WTC11 (cell line): ENCODE results near the gene CRBN. TPM values are rescaled to one million over a fixed set of nuclear protein-coding genes. Genes with fewer than 3 reads are reported as not detected.

Experiments
- ATAC-seq: fragments of 200-7000 bp; cut with Tn5 transposase; 2 replicates; pipeline ENCODE4 v1.10.0; 2021; ENCODE audit warnings: mild to moderate bottlenecking, moderate library complexity
- CTCF ChIA-PET: fragments of 300-600 bp; sonication (Branson Sonifier 250); formaldehyde crosslinking; loops from one replicate; lab custom pipeline; 2021; ENCODE audit warnings: antibody characterized with exemption; lab: Charles Lee
- POLR2A ChIA-PET: fragments of 350-600 bp; sonication (Branson Sonifier 250); formaldehyde crosslinking; loops from one replicate; lab custom pipeline; 2021; ENCODE audit warnings: antibody characterized with exemption; lab: Charles Lee
- DNase-seq: peaks from one replicate; pipeline ENCODE4 v3.0.0; 2021; ENCODE audit warnings: low spot score
- H3K27ac Mint-ChIP-seq: 2 replicates; pipeline ENCODE4 v1.8.0; 2021; ENCODE audit warnings: mixed read lengths
- H3K27me3 Mint-ChIP-seq: 2 replicates; pipeline ENCODE4 v1.8.0; 2021; ENCODE audit warnings: low read depth, mild to moderate bottlenecking, moderate library complexity, mixed read lengths
- H3K36me3 Mint-ChIP-seq: 2 replicates; pipeline ENCODE4 v1.8.0; 2021; ENCODE audit warnings: mixed read lengths
- H3K4me1 Mint-ChIP-seq: 2 replicates; pipeline ENCODE4 v1.8.0; 2022; ENCODE audit warnings: mixed read lengths
- H3K4me3 Mint-ChIP-seq: 2 replicates; pipeline ENCODE4 v1.8.0; 2021; ENCODE audit warnings: mild to moderate bottlenecking, moderate library complexity, mixed read lengths
- H3K9me3 Mint-ChIP-seq: 2 replicates; pipeline ENCODE4 v1.8.0; 2021; ENCODE audit warnings: mixed read lengths
- GTF2I ChIP-seq: fragments of 250-450 bp; sonication (Bioruptor Pico); conservative IDR thresholded peaks from 2 replicates; pipeline ENCODE4 v1.4.0; 2021; ENCODE audit warnings: mild to moderate bottlenecking
- HMGXB4 ChIP-seq: sonication (generic); formaldehyde crosslinking; IDR thresholded peaks from 2 replicates; pipeline ENCODE4 v1.8.1; 2023; ENCODE audit warnings: mild to moderate bottlenecking, moderate library complexity, missing genetic modification reagents
- IRF1 ChIP-seq: sonication (generic); formaldehyde crosslinking; IDR thresholded peaks from 2 replicates; pipeline ENCODE4 v1.8.0; 2023; ENCODE audit warnings: missing genetic modification reagents
- MXD4 ChIP-seq: fragments of 250-450 bp; sonication (Bioruptor Pico); IDR thresholded peaks from 2 replicates; pipeline ENCODE4 v1.8.0; 2021; ENCODE audit warnings: mild to moderate bottlenecking, moderate library complexity, borderline replicate concordance
- SMAD3 ChIP-seq: sonication (generic); formaldehyde crosslinking; IDR thresholded peaks from 2 replicates; pipeline ENCODE4 v1.8.0; 2022; ENCODE audit warnings: missing genetic modification reagents, mild to moderate bottlenecking, borderline replicate concordance
- TEAD4 ChIP-seq: sonication (generic); formaldehyde crosslinking; IDR thresholded peaks from 2 replicates; pipeline ENCODE4 v1.8.0; 2022; ENCODE audit warnings: mild to moderate bottlenecking, missing genetic modification reagents
- ZBTB21 ChIP-seq: sonication (generic); formaldehyde crosslinking; IDR thresholded peaks from 2 replicates; pipeline ENCODE4 v1.8.1; 2023; ENCODE audit warnings: mild to moderate bottlenecking, missing genetic modification reagents, borderline replicate concordance
- ZNF512 ChIP-seq: sonication (generic); formaldehyde crosslinking; IDR thresholded peaks from 2 replicates; pipeline ENCODE4 v1.8.1; 2022; ENCODE audit warnings: missing genetic modification reagents, borderline replicate concordance
- total RNA-seq: library from RNA; stranded (reverse); gene quantifications from 3 replicates; pipeline ENCODE4 v1.2.3, GENCODE V29; 2021
- TF ChIP-seq, protein P1 (sequence below): fragments of 200-600 bp; IDR thresholded peaks from 2 replicates; pipeline ENCODE4 v1.8.0; 2022; ENCODE audit warnings: antibody characterized with exemption
- TF ChIP-seq, protein P2 (sequence below): sonication (generic); formaldehyde crosslinking; IDR thresholded peaks from 2 replicates; pipeline ENCODE4 v1.8.0; 2022; ENCODE audit warnings: mild to moderate bottlenecking, missing genetic modification reagents

The CRBN gene
- total RNA-seq, 1 experiment from 2014 or later, result 24.4 TPM

- Mint-ChIP-seq H3K4me1 (no peaks in the 10 kb centered on the region), H3K9me3 (peaks cover 13% of the 10 kb centered on the region), H3K36me3 (no peaks in the 10 kb centered on the region), H3K4me3 (no peak overlapping the region), H3K27me3 (peaks cover 7% of the 10 kb centered on the region; the same call in 1 of the 2 replicates), H3K27ac (no peak overlapping the region)
- ChIA-PET CTCF (interaction anchor here (1.1 to 1.5 kb wide), 2 partner anchors 802 to 1076 kb away, joined by 4 to 5 read pairs; no protein-coding TSS in a partner anchor), POLR2A (no interaction called here)
- peak; percentile 71 for ATAC-seq
- no peak for TF ChIP-seq SMAD3 (CRISPR knock-in tag)
- TF ChIP-seq, protein P1, sequence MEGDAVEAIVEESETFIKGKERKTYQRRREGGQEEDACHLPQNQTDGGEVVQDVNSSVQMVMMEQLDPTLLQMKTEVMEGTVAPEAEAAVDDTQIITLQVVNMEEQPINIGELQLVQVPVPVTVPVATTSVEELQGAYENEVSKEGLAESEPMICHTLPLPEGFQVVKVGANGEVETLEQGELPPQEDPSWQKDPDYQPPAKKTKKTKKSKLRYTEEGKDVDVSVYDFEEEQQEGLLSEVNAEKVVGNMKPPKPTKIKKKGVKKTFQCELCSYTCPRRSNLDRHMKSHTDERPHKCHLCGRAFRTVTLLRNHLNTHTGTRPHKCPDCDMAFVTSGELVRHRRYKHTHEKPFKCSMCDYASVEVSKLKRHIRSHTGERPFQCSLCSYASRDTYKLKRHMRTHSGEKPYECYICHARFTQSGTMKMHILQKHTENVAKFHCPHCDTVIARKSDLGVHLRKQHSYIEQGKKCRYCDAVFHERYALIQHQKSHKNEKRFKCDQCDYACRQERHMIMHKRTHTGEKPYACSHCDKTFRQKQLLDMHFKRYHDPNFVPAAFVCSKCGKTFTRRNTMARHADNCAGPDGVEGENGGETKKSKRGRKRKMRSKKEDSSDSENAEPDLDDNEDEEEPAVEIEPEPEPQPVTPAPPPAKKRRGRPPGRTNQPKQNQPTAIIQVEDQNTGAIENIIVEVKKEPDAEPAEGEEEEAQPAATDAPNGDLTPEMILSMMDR, result peak; percentile 42
- DNase-seq, result peak; percentile 30
Observed at GRCh38 chr3:3196148-3196861, 16.8 kb upstream of the CRBN start.

DNA sequence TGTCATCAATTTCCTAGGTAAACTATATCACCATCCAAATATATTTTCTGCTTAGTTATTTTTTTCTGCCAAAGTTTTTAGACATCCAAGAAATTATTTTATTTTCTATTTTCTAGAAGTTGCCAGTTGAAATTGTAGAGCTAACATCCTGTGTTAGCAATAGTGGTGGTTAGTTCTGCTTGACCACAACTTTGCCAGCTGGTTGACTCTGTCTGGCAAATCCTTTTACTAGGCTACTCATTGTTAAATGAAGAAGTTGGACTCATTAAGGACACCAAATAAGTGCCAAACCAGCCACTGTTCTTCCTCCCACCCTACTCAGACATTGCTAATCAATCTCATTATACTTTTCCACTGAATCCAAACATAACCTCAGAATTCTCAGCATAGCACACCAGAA is 15.4 kb upstream of the CRBN start:
- Mint-ChIP-seq H3K36me3 (peaks cover 2% of the 10 kb centered on the region; the same call in 1 of the 2 replicates), H3K27me3 (peaks cover 10% of the 10 kb centered on the region), H3K9me3 (peaks cover 20% of the 10 kb centered on the region), H3K4me1 (no peaks in the 10 kb centered on the region), H3K4me3 (no peak overlapping the region), H3K27ac (no peak overlapping the region)
- TF ChIP-seq TEAD4, result no peak
- ChIA-PET POLR2A (no interaction called here), CTCF (no interaction called here)
- ATAC-seq (no peak), DNase-seq (no peak)

DNA sequence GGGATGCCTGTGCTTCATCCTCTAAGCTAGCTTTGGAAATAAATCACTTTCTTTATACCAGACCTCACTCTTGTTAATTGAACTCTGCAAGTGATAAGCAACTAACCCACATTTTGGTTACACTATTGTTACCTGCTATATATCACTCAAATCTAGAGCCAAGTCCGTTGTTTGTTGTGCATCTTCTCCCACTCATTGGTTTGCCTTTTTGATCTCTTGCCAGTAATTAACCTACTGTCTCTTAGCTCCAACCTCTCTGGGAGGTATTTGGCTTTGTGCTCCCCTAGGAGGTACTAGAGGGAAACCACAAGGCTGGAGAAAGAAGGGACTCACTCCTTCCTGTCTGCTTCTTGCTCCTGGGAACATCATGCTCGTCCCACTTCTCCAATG is 12.8 kb upstream of the CRBN start:
- no peaks in the 10 kb centered on the region for H3K4me1 Mint-ChIP-seq
- H3K9me3 Mint-ChIP-seq, result peaks cover 30% of the 10 kb centered on the region
- no peak overlapping the region for H3K27ac Mint-ChIP-seq
- peaks cover 14% of the 10 kb centered on the region for H3K27me3 Mint-ChIP-seq
- ATAC-seq (no peak), DNase-seq (no peak)
- no peak for TF ChIP-seq ZBTB21 (CRISPR knock-in tag)
- peaks cover 9% of the 10 kb centered on the region; the same call in 1 of the 2 replicates for H3K36me3 Mint-ChIP-seq
- H3K4me3 Mint-ChIP-seq, result no peak overlapping the region
- ChIA-PET CTCF (no interaction called here), POLR2A (no interaction called here)

GRCh38 chr3:3191675-3192285 is 12.3 kb upstream of the CRBN start:
- POLR2A ChIA-PET, result no interaction called here
- DNase-seq (no peak), ATAC-seq (no peak)
- Mint-ChIP-seq H3K36me3 (peaks cover 9% of the 10 kb centered on the region; the same call in 1 of the 2 replicates), H3K4me1 (no peaks in the 10 kb centered on the region), H3K27me3 (peaks cover 14% of the 10 kb centered on the region), H3K4me3 (no peak overlapping the region), H3K27ac (no peak overlapping the region), H3K9me3 (peaks cover 31% of the 10 kb centered on the region)
- TF ChIP-seq ZNF512 (CRISPR knock-in tag) (no peak), HMGXB4 (CRISPR knock-in tag) (no peak), GTF2I (CRISPR knock-in tag) (no peak), IRF1 (CRISPR knock-in tag) (no peak), MXD4 (CRISPR knock-in tag) (no peak)
- TF ChIP-seq, protein P2, sequence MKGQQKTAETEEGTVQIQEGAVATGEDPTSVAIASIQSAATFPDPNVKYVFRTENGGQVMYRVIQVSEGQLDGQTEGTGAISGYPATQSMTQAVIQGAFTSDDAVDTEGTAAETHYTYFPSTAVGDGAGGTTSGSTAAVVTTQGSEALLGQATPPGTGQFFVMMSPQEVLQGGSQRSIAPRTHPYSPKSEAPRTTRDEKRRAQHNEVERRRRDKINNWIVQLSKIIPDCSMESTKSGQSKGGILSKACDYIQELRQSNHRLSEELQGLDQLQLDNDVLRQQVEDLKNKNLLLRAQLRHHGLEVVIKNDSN (CRISPR knock-in tag), result no peak
- CTCF ChIA-PET, result no interaction called here
